Measurements from ENCODE around the gene ATP13A3. TPM values are rescaled to one million over a fixed set of nuclear protein-coding genes. Genes with fewer than 3 reads are reported as not detected.

The ATP13A3 gene
- total and polyA plus RNA-seq, 9 of the 15 experiments (the other 6 are each of a cell fraction or from before 2014, with no cell fraction given), result 16.6 to 135 (median 86.6) TPM

DNA sequence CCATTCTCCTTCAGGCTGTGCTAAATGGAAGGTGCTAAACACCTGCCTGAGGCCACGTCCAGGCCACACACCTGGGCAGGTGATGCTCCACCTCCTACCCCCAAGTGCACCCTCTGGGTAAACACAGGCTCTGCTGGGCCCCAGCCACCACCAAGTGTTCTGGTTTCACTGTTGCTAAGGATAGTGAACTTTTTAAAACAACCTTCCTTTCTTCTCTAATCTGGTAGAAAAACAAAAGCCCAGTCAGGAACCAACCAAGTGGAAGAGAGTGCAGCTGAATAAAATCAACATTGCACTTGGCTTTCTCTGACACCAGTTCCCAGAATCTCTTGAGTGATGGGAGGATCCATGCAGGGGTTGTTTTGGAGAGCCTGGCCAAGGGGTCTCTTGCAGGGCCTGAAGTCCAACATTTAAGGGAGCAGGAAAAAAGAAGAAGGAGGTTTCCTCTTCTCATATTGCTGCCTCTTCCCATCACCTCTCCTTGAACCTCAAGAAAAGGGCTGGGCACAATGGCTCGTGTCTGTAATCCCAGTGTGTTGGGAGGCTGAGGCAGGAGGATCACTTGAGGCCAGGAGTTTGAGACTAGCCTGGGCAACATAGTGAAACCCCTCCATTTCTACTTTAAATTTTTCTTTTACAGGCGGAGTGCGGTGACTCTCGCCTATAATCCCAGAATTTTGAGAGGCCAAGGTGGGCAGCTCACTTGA, 26.2 kb upstream of the ATP13A3 start:
- Histone ChIP-seq H3K27ac (ENCODE audit: extremely low read depth, low read depth, low read length) (no peak overlapping the region), H3K4me2 (ENCODE audit: insufficient read depth, low read length) (no peak overlapping the region), H3K79me2 (ENCODE audit: control insufficient read depth, insufficient read depth, low read length) (no peaks in the 10 kb centered on the region), H4K20me1 (replicated peaks; ENCODE audit: control insufficient read depth, insufficient read depth, low read length) (no peaks in the 10 kb centered on the region), H2AFZ (ENCODE audit: low read depth, low read length) (no peak overlapping the region), H3K9me1 (ENCODE audit: control insufficient read depth, insufficient read depth, low read length) (no peaks in the 10 kb centered on the region), H3K4me3 (no peak overlapping the region), H3K36me3 (ENCODE audit: control insufficient read depth, insufficient read depth, low read length) (no peaks in the 10 kb centered on the region), H3K9ac (ENCODE audit: insufficient read depth in 1 of 2, low read depth in 2 of 2, low read length in 2 of 2) (no peak overlapping the region), H3K4me1 (replicated peaks in 1 of 2; ENCODE audit: control insufficient read depth in 2 of 2, insufficient read depth in 2 of 2, low read length in 2 of 2) (peaks cover 5 to 7% of the 10 kb centered on the region in 2 experiments; a peak in 2 of 5 replicates), H3K9me3 (replicated peaks; ENCODE audit: control insufficient read depth, insufficient read depth, low read depth, low read length) (no peaks in the 10 kb centered on the region), H3K27me3 (ENCODE audit: control insufficient read depth in 2 of 2, insufficient read depth in 2 of 2, low read length in 2 of 2) (no peaks in the 10 kb centered on the region)
- BruUV-seq (replicated peaks), result no TSS peak
- 50% methylated on average over 5 of the region's 5 CpGs for WGBS (ENCODE audit: insufficient coverage, low coverage, missing lambda C conversion rate)
- DNase-seq (ENCODE audit: extremely low read depth in 1 of 4, low spot score in 3 of 4), result no peak
- no peak for ATAC-seq
- TF ChIP-seq ZNF717 (CRISPR knock-in tag; IDR thresholded peaks at IDR 0.05) (no peak), ARID4B (CRISPR knock-in tag; IDR thresholded peaks at IDR 0.05) (no peak), SMARCB1 (IDR thresholded peaks at IDR 0.05; ENCODE audit: insufficient read length, low read depth) (no peak), POLR2A (conservative IDR thresholded peaks at IDR 0.05) (no peak), IRF9 (tag; IDR thresholded peaks at IDR 0.05) (no peak)
- intact Hi-C loops (cut with micrococcal nuclease), result no loop called here
- POLR2A ChIA-PET, result interaction anchor here (1.0 kb wide), 1 partner anchor 44 kb away, joined by 4 read pairs; no protein-coding TSS in a partner anchor
- CTCF ChIA-PET (ENCODE audit: low intra/inter-chr PET ratio), result interaction anchor here (0.5 kb wide), 1 partner anchor 10 kb away, joined by 3 read pairs; no protein-coding TSS in a partner anchor
- no peak for FAIRE-seq
- in situ Hi-C loops (cut with MboI), result no loop called here
